Heart left ventricle (tissue), 16 donors: ENCODE measurements around the gene CAMKMT. TPM values are rescaled to one million over a fixed set of nuclear protein-coding genes. Genes with fewer than 3 reads are reported as not detected.

Experiments used
- ATAC-seq, 4 donors: fragments of 200-7000 bp; cut with Tn5 transposase; one replicate each; pipeline ENCODE4 v1.9.1; 2020 to 2022; ENCODE audit warnings: moderate library complexity in 4 of 4, mild to moderate bottlenecking in 3 of 4, moderate number of reproducible peaks in 1 of 4
- DNase-seq, 5 donors: peaks; one replicate each; pipeline ENCODE4 v3.0.0-alpha.2; 2020
- H3K27ac ChIP-seq, 12 donors: fragments of 200-600 bp; sonication (generic) in 4 of 12; one replicate each; pipeline versions ENCODE4 v1.5.0 to v1.8.0; 2016 to 2022; ENCODE audit warnings: mild to moderate bottlenecking in 2 of 12
- H3K27me3 ChIP-seq, 9 donors: fragments of 200-600 bp; sonication (generic) in 2 of 9; one replicate each; pipeline versions ENCODE4 v1.5.1 to v1.8.0; 2016 to 2022; ENCODE audit warnings: mild to moderate bottlenecking in 3 of 9
- H3K36me3 ChIP-seq, 9 donors: fragments of 200-600 bp; sonication (generic) in 2 of 9; one replicate each; pipeline versions ENCODE4 v1.5.0 to v1.8.0; 2018 to 2022; ENCODE audit warnings: mild to moderate bottlenecking in 2 of 9
- H3K4me1 ChIP-seq, 12 donors: fragments of 200-600 bp; sonication (generic) in 4 of 12; one replicate each; pipeline versions ENCODE4 v1.5.0 to v1.8.0; 2016 to 2022; ENCODE audit warnings: mild to moderate bottlenecking in 3 of 12
- H3K4me3 ChIP-seq, 12 donors: fragments of 200-600 bp; sonication (generic) in 4 of 12; one replicate each; pipeline versions ENCODE4 v1.5.0 to v1.8.0; 2017 to 2022; ENCODE audit warnings: mild to moderate bottlenecking in 9 of 12, moderate library complexity in 4 of 12
- H3K9me3 ChIP-seq, 12 donors: fragments of 200-600 bp; sonication (generic) in 4 of 12; one replicate each; pipeline versions ENCODE4 v1.5.0 to v1.8.0; 2016 to 2022; ENCODE audit warnings: mild to moderate bottlenecking in 1 of 12
- CTCF ChIP-seq, 12 donors: fragments of 200-600 bp; sonication (generic) in 4 of 12; IDR thresholded peaks; one replicate each; pipeline versions ENCODE4 v1.5.0 to v1.8.0; 2018 to 2022; ENCODE audit warnings: antibody characterized with exemption in 12 of 12, mild to moderate bottlenecking in 5 of 12
- POLR2A ChIP-seq, 2 donors: fragments of 450-650 bp; IDR thresholded peaks; one replicate each; pipeline ENCODE4 v1.6.1; 2017; ENCODE audit warnings: antibody characterized with exemption in 2 of 2, mild to moderate bottlenecking in 2 of 2, moderate library complexity in 2 of 2
- WGBS, 4 donors: extraction: QIAGEN DNeasy Blood & Tissue Kit in 2 of 4; methylation state at CpG; one replicate each; pipeline versions ENCODE4 v1.1.5 to v1.1.7; 2013 to 2018; 5-methylcytosine and 5-hydroxymethylcytosine counted together
- intact Hi-C, 10 donors: fragments of 100-400 bp; cut with DNase I; formaldehyde crosslinking; loops; one replicate each; pipeline versions ENCODE4 v1.11.1 to v1.14.2; 2022
- polyA plus RNA-seq, 2 donors: library from polyadenylated mRNA; stranded (reverse); fragments of 200-250 nt; gene quantifications; one replicate each; pipeline ENCODE4 v1.2.3, GENCODE V29; 2013
- total RNA-seq, 9 donors: library from RNA; depleted of rRNA in 2 of 9; stranded (reverse); fragments of >200 nt in 2 of 9; fragmentation: NEBNext Ultra II Directional in 3 of 9; extraction: Animal tissue kit (Norgen Biotek cat#: 25700) in 3 of 9; gene quantifications; one replicate each; pipeline versions ENCODE4 v1.1.0 to v1.2.4, GENCODE V29; 2016 to 2023
- donor health status: ischemic (EF 13 %, LVEDD 7.1; RV severe dilation, severe dysfunction).
- donor health status: healthy with polysubstance abuse.
- donor health status: DM: no; HTN: yes; CAD: no.
- donor health status: DM: no; HTN: no; CAD: no.
- donor health status: ischemic (EF 25% LVEDD 6.9; RV normal size, moderate dysfunction).
- donor health status: ischemic (EF 25% LVEDD 5.7; RV mildly dilated, moderate dysfunction).
- donor health status: healthy.
- donor health status: DM: yes; HTN: yes; CAD: no.
- donor health status: ischemic (EF 35%, LVEDD 5.7; RV mildly dilated, moderate dysfunction).
- donor health status: nonischemic (EF 11% LVEDD 7.7; RV severe dilation, severe dysfunction).
- donor health status: DM: yes; HTN: yes; CAD: no.
- donor health status: PGD.
- donor health status: ischemic (EF 29% LVEDD 5.4; RV normal size, mild dysfunction).
- donor health status: nonischemic (EF 23%, LVEDD 6.1; RV moderate dilation, normal function).

CAMKMT gene
- total and polyA plus RNA-seq, 11 donors: 2.5 to 10.1 (median 4.4) TPM

- H3K27me3 ChIP-seq: peaks cover 0 to 16% (median 0%) of the 10 kb centered on the region in 9 donors
- no peaks in the 10 kb centered on the region for H3K4me1 ChIP-seq
- ATAC-seq (no peak), DNase-seq (no peak)
- no peak overlapping the region for H3K4me3 ChIP-seq
- no peaks in the 10 kb centered on the region for H3K36me3 ChIP-seq
- H3K9me3 ChIP-seq: no peaks in the 10 kb centered on the region
- no peak overlapping the region for H3K27ac ChIP-seq
- TF ChIP-seq POLR2A (IDR thresholded peaks at IDR 0.05) (no peak), CTCF (IDR thresholded peaks at IDR 0.05) (no peak)
- intact Hi-C loops: no loop called here
- 46 to 58% (median 52%) methylated on average over 5 of the region's 5 CpGs for WGBS, 4 donors
Measured at GRCh38 chr2:44789446-44789845, 427.7 kb downstream of the CAMKMT start.

- H3K4me3 ChIP-seq: no peak overlapping the region
- TF ChIP-seq POLR2A (IDR thresholded peaks at IDR 0.05) (no peak), CTCF (IDR thresholded peaks at IDR 0.05) (no peak)
- ATAC-seq: no peak
- H3K27me3 ChIP-seq: peaks cover 0 to 16% (median 0%) of the 10 kb centered on the region in 9 donors
- no peaks in the 10 kb centered on the region for H3K36me3 ChIP-seq
- WGBS, 4 donors: 53 to 69% (median 65%) methylated on average over 7 of the region's 7 CpGs
- intact Hi-C loops: no loop called here
- H3K27ac ChIP-seq: no peak overlapping the region
- no peak for DNase-seq
- no peaks in the 10 kb centered on the region for H3K4me1 ChIP-seq
- H3K9me3 ChIP-seq: no peaks in the 10 kb centered on the region
Measured at GRCh38 chr2:44789971-44790721, 428.4 kb downstream of the CAMKMT start.

GRCh38 chr2:44793322-44793870, 431.6 kb downstream of the CAMKMT start:
- Histone ChIP-seq H3K27ac (no peak overlapping the region), H3K36me3 (no peaks in the 10 kb centered on the region), H3K4me1 (no peaks in the 10 kb centered on the region), H3K27me3 (peaks cover 4 to 34% (median 11%) of the 10 kb centered on the region in 9 donors), H3K4me3 (no peak overlapping the region), H3K9me3 (no peaks in the 10 kb centered on the region)
- peak in 1 of 5 donors; percentile 40 for DNase-seq
- ATAC-seq: no peak
- TF ChIP-seq POLR2A (IDR thresholded peaks at IDR 0.05) (no peak), CTCF (IDR thresholded peaks at IDR 0.05) (no peak)
- intact Hi-C loops: no loop called here

GRCh38 chr2:44796771-44797170, 435.0 kb downstream of the CAMKMT start:
- no peaks in the 10 kb centered on the region for H3K9me3 ChIP-seq
- no peak overlapping the region for H3K4me3 ChIP-seq
- H3K36me3 ChIP-seq: no peaks in the 10 kb centered on the region
- no peak overlapping the region for H3K27ac ChIP-seq
- WGBS, 4 donors: 53 to 73% (median 68%) methylated on average over 4 of the region's 4 CpGs
- peaks cover 23 to 60% (median 45%) of the 10 kb centered on the region in 9 donors for H3K27me3 ChIP-seq
- peaks cover 0 to 8% (median 2%) of the 10 kb centered on the region in 12 donors for H3K4me1 ChIP-seq
- no peak for ATAC-seq
- TF ChIP-seq CTCF (IDR thresholded peaks at IDR 0.05) (no peak), POLR2A (IDR thresholded peaks at IDR 0.05) (no peak)
- intact Hi-C loops: no loop called here
- no peak for DNase-seq
